H1 (cell line): Measurements from ENCODE around the gene TDRD15. TPM values are rescaled to one million over a fixed set of nuclear protein-coding genes. Genes with fewer than 3 reads are reported as not detected.

ENCODE experiments used
- CTCF ChIA-PET: fragments of 300-600 bp; sonication (Branson Sonifier 250); formaldehyde crosslinking; loops from one replicate; lab custom pipeline; 2021; ENCODE audit not compliant: partially characterized antibody; lab: Charles Lee
- POLR2A ChIA-PET: fragments of 300-600 bp; sonication (Branson Sonifier 250); formaldehyde crosslinking; loops from one replicate; lab custom pipeline; 2021; ENCODE audit warnings: inconsistent platforms; ENCODE audit not compliant: partially characterized antibody; lab: Charles Lee
- DNase-seq, 2 experiments: peaks; one replicate each; pipeline versions ENCODE4 v3.0.0 to v3.0.0-alpha.2; 2010 to 2022; ENCODE audit warnings: low spot score in 2 of 2, low read depth in 1 of 2, mixed read lengths in 1 of 2
- FAIRE-seq: peaks from 2 replicates; lab custom pipeline; 2011; peaks lifted over from hg19 to GRCh38; lab: Jason Lieb, UNC
- H2AFZ ChIP-seq: 2 replicates; pipeline ENCODE4 v1.8.1; 2012; ENCODE audit warnings: low read length, inconsistent platforms
- H2AK5ac ChIP-seq: 2 replicates; pipeline ENCODE4 v1.6.1; 2013; ENCODE audit warnings: low read depth, low read length
- H2BK120ac ChIP-seq: replicated peaks from 2 replicates; pipeline ENCODE3; 2013; ENCODE audit warnings: low read depth, low read length, inconsistent platforms
- H2BK12ac ChIP-seq: 2 replicates; pipeline ENCODE4 v1.6.1; 2013; ENCODE audit warnings: low read depth, low read length
- H2BK15ac ChIP-seq: 2 replicates; pipeline ENCODE4 v1.6.1; 2013; ENCODE audit warnings: low read length
- H2BK20ac ChIP-seq: 2 replicates; pipeline ENCODE4 v1.6.1; 2013; ENCODE audit warnings: low read length
- H2BK5ac ChIP-seq: 2 replicates; pipeline ENCODE4 v1.6.1; 2013; ENCODE audit warnings: low read depth, low read length
- H3K14ac ChIP-seq: 2 replicates; pipeline ENCODE4 v1.6.1; 2013; ENCODE audit warnings: inconsistent platforms; ENCODE audit not compliant: insufficient read length
- H3K18ac ChIP-seq: 2 replicates; pipeline ENCODE4 v1.6.1; 2013; ENCODE audit warnings: low read length; ENCODE audit errors: extremely low read depth
- H3K23ac ChIP-seq: 2 replicates; pipeline ENCODE4 v1.6.1; 2013; ENCODE audit warnings: inconsistent platforms; ENCODE audit not compliant: insufficient read length
- H3K23me2 ChIP-seq: 2 replicates; pipeline ENCODE4 v1.6.1; 2013; ENCODE audit warnings: low read depth, low read length
- H3K27ac ChIP-seq: 2 replicates; pipeline ENCODE4 v1.6.1; 2011; ENCODE audit warnings: low read depth, low read length, inconsistent platforms
- H3K27me3 ChIP-seq, 4 experiments: replicated peaks in 1 of 4; 1 replicate in 1 of 4; 2 replicates in 3 of 4; pipeline versions ENCODE4 v1.6.1 to v1.8.1; 2011 to 2013; ENCODE audit warnings: low read length in 3 of 4, mild to moderate bottlenecking in 3 of 4, inconsistent platforms in 2 of 4, mixed read lengths in 2 of 4, moderate library complexity in 1 of 4; ENCODE audit not compliant: control insufficient read depth in 3 of 4, insufficient read depth in 3 of 4; ENCODE audit errors: extremely low read depth in 1 of 4
- H3K36me3 ChIP-seq, 4 experiments: 2 replicates each; pipeline versions ENCODE4 v1.6.1 to v1.8.1; 2011 to 2013; ENCODE audit warnings: mild to moderate bottlenecking in 4 of 4, low read length in 3 of 4, moderate library complexity in 2 of 4, control low read depth in 1 of 4, inconsistent platforms in 1 of 4; ENCODE audit not compliant: insufficient read depth in 4 of 4, control insufficient read depth in 2 of 4
- H3K4ac ChIP-seq: replicated peaks from 2 replicates; pipeline ENCODE3; 2013; ENCODE audit warnings: low read length, low read depth, mixed read lengths, inconsistent platforms; ENCODE audit not compliant: insufficient read length
- H3K4me1 ChIP-seq, 4 experiments: replicated peaks in 1 of 4; 1 replicate in 1 of 4; 2 replicates in 3 of 4; pipeline versions ENCODE4 v1.6.1 to v1.8.1; 2011 to 2013; ENCODE audit warnings: low read length in 3 of 4, inconsistent platforms in 2 of 4, mixed read lengths in 1 of 4; ENCODE audit not compliant: insufficient read depth in 4 of 4, control insufficient read depth in 3 of 4
- H3K4me2 ChIP-seq, 2 experiments: 2 replicates each; pipeline versions ENCODE4 v1.6.1 to v1.8.1; 2011 to 2013; ENCODE audit warnings: low read depth in 2 of 2, low read length in 2 of 2, control low read depth in 1 of 2, inconsistent platforms in 1 of 2, mild to moderate bottlenecking in 1 of 2; ENCODE audit not compliant: insufficient read depth in 1 of 2
- H3K4me3 ChIP-seq, 4 experiments: fragments of 200-600, 300-600 bp in 1 of 4; sonication (generic), shearing (Covaris generic), sonication (Bioruptor Twin) in 1 of 4; 2 replicates each; pipeline versions ENCODE4 v1.5.1 to v1.8.1; 2011 to 2016; ENCODE audit warnings: low read length in 4 of 4, low read depth in 3 of 4, control low read depth in 2 of 4, inconsistent platforms in 2 of 4, mild to moderate bottlenecking in 2 of 4, mixed read lengths in 1 of 4, moderate library complexity in 1 of 4; ENCODE audit not compliant: insufficient read depth in 2 of 4; ENCODE audit errors: extremely low read depth in 1 of 4
- H3K56ac ChIP-seq: replicated peaks from 2 replicates; pipeline ENCODE3; 2013; ENCODE audit warnings: low read depth, mild to moderate bottlenecking, mixed read lengths, low read length, inconsistent platforms; ENCODE audit not compliant: insufficient read length
- H3K79me1 ChIP-seq: 2 replicates; pipeline ENCODE4 v1.6.1; 2013; ENCODE audit warnings: low read depth, low read length, control low read depth
- H3K79me2 ChIP-seq, 2 experiments: 2 replicates each; pipeline versions ENCODE4 v1.6.1 to v1.8.1; 2012 to 2013; ENCODE audit warnings: low read length in 2 of 2, mild to moderate bottlenecking in 2 of 2, inconsistent platforms in 1 of 2; ENCODE audit not compliant: insufficient read depth in 2 of 2, control insufficient read depth in 1 of 2
- H3K9ac ChIP-seq, 4 experiments: replicated peaks in 1 of 4; 1 replicate in 1 of 4; 2 replicates in 3 of 4; pipeline versions ENCODE4 v1.6.1 to v1.8.1; 2011 to 2013; ENCODE audit warnings: low read depth in 3 of 4, low read length in 3 of 4, control low read depth in 2 of 4, mild to moderate bottlenecking in 2 of 4, moderate library complexity in 2 of 4, inconsistent platforms in 1 of 4; ENCODE audit errors: extremely low read depth in 1 of 4
- H3K9me3 ChIP-seq, 2 experiments: 2 replicates each; pipeline versions ENCODE4 v1.6.1 to v1.8.1; 2012 to 2013; ENCODE audit warnings: mild to moderate bottlenecking in 2 of 2, moderate library complexity in 2 of 2, control low read depth in 1 of 2, inconsistent platforms in 1 of 2, low read depth in 1 of 2, low read length in 1 of 2, mixed read lengths in 1 of 2; ENCODE audit not compliant: insufficient read depth in 2 of 2
- H4K20me1 ChIP-seq, 2 experiments: replicated peaks in 1 of 2; 2 replicates each; pipeline versions ENCODE3 to v1.8.1; 2011 to 2013; ENCODE audit warnings: inconsistent platforms in 2 of 2, low read length in 2 of 2, mild to moderate bottlenecking in 1 of 2; ENCODE audit not compliant: insufficient read depth in 2 of 2, control insufficient read depth in 1 of 2
- H4K5ac ChIP-seq: 2 replicates; pipeline ENCODE4 v1.6.1; 2013; ENCODE audit warnings: low read length, low read depth, mixed read lengths, inconsistent platforms; ENCODE audit not compliant: insufficient read length
- H4K8ac ChIP-seq: 2 replicates; pipeline ENCODE4 v1.8.0; 2013; ENCODE audit warnings: mild to moderate bottlenecking, moderate library complexity, low read length, inconsistent platforms; ENCODE audit not compliant: insufficient read depth; ENCODE audit errors: extremely low read depth
- H4K91ac ChIP-seq: replicated peaks from 2 replicates; pipeline ENCODE3; 2013; ENCODE audit warnings: low read length, mixed read lengths, inconsistent platforms; ENCODE audit not compliant: insufficient read length
- BACH1 ChIP-seq: IDR thresholded peaks from 2 replicates; pipeline ENCODE4 v1.6.1; 2012; ENCODE audit warnings: low read length, improper control_type of control experiment
- CEBPB ChIP-seq: IDR thresholded peaks from 2 replicates; pipeline ENCODE4 v1.6.1; 2012; ENCODE audit warnings: low read depth, low read length
- CREB1 ChIP-seq: IDR thresholded peaks from 2 replicates; pipeline ENCODE4 v1.6.1; 2012; ENCODE audit warnings: inconsistent platforms
- EGR1 ChIP-seq: IDR thresholded peaks from 2 replicates; pipeline ENCODE4 v1.6.1; 2011; ENCODE audit warnings: low read depth, low read length, borderline replicate concordance
- GABPA ChIP-seq: IDR thresholded peaks from 2 replicates; pipeline ENCODE4 v1.6.1; 2011; ENCODE audit warnings: mild to moderate bottlenecking, low read length, moderate library complexity, borderline replicate concordance; ENCODE audit not compliant: insufficient read depth
- MAFK ChIP-seq: IDR thresholded peaks from 2 replicates; pipeline ENCODE4 v1.6.1; 2012; ENCODE audit warnings: low read depth, mild to moderate bottlenecking, improper control_type of control experiment, low read length
- POLR2A ChIP-seq, 2 experiments: IDR thresholded peaks; 1 replicate in 1 of 2; 2 replicates in 1 of 2; pipeline ENCODE4 v1.6.1; 2011; ENCODE audit warnings: low read depth in 2 of 2, low read length in 2 of 2, mild to moderate bottlenecking in 2 of 2; ENCODE audit errors: control extremely low read depth in 1 of 2
- RFX5 ChIP-seq: IDR thresholded peaks from 2 replicates; pipeline ENCODE4 v1.6.1; 2011; ENCODE audit warnings: low read depth, low read length, improper control_type of control experiment, borderline replicate concordance
- WGBS, 2 experiments: shearing (Covaris generic) in 1 of 2; methylation state at CpG; one replicate each; pipeline versions ENCODE4 v1.1.6 to v1.1.7; 2013 to 2015; ENCODE audit warnings: low lambda C conversion rate in 2 of 2, mixed read lengths in 2 of 2, inconsistent platforms in 1 of 2, low coverage in 1 of 2, missing lambda C conversion rate in 1 of 2; ENCODE audit not compliant: insufficient replicate concordance in 2 of 2, insufficient coverage in 1 of 2, insufficient read length in 1 of 2; ENCODE audit errors: extremely low coverage in 1 of 2, missing lambda C conversion rate in 1 of 2; 5-methylcytosine and 5-hydroxymethylcytosine counted together
- polyA plus RNA-seq, 7 experiments: library from polyadenylated mRNA; depleted of rRNA in 3 of 7; stranded (reverse) in 5 of 7; unstranded in 2 of 7; fragments of >200 nt in 5 of 7; fragments of 200-250 nt in 2 of 7; gene quantifications; 1 replicate in 5 of 7; 2 replicates in 1 of 7; 4 replicates in 1 of 7; pipeline versions ENCODE4 v1.2.1 to v1.2.3, GENCODE V29; 2011 to 2013; ENCODE audit warnings: missing spikeins in 2 of 7, mixed read lengths in 2 of 7
- total RNA-seq: library from RNA; stranded (reverse); fragmentation: NEBNext Ultra II Directional; extraction: Animal tissue kit (Norgen Biotek cat#: 25700); gene quantifications from 2 replicates; pipeline ENCODE4 v1.2.1, GENCODE V29; 2021
- TF ChIP-seq, protein P1 (sequence below): IDR thresholded peaks from 2 replicates; pipeline ENCODE4 v1.6.1; 2011; ENCODE audit warnings: low read depth, mild to moderate bottlenecking, low read length; ENCODE audit not compliant: insufficient read depth
- TF ChIP-seq, protein P2 (sequence below), 3 experiments: IDR thresholded peaks; 1 replicate in 2 of 3; 2 replicates in 1 of 3; pipeline versions ENCODE4 v1.5.1 to v1.6.1; 2011; ENCODE audit warnings: low read length in 3 of 3, mild to moderate bottlenecking in 3 of 3, inconsistent platforms in 2 of 3, low read depth in 1 of 3, moderate library complexity in 1 of 3; ENCODE audit not compliant: insufficient read depth in 1 of 3; ENCODE audit errors: control extremely low read depth in 1 of 3

The TDRD15 gene
- total and polyA plus RNA-seq, 2 of the 8 experiments (the other 6 are each of a cell fraction or from before 2014, with no cell fraction given), result not detected

DNA sequence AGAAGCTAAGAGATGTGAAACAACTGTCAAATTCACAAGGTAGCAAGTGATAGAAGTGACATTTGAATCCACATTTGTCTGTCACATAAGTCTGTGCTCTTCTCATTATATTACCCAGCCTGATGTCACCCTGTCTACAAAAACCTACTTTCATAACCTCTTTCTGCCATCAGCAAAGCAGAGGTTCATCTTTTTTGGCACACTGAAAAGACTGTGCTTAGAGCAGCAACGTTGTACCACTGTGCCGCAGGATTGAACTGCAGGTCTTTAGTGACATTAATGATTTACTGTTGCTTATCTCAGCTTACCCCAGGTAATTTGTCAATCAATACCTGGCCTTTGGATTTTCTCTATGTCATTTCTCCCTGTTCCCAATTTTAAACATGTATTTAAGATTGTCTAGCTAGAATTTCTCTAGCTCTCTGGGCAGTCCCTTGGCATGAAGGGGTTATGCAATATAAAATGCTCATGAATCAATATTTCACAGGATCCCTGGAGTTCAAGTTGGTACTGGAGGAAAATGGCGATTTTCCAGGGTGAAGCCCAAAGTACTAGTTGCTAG is 31.4 kb upstream of the TDRD15 start:
- no peak overlapping the region for H2BK20ac ChIP-seq
- no peak overlapping the region for H2BK12ac ChIP-seq
- no peak for DNase-seq
- H3K9ac ChIP-seq, result peak overlapping the region in 1 of 4 experiments; percentile 5; a peak in 1 of 7 replicates
- H4K20me1 ChIP-seq, result no peaks in the 10 kb centered on the region
- H3K27me3 ChIP-seq, result no peaks in the 10 kb centered on the region
- no peak overlapping the region for H3K4me2 ChIP-seq
- H3K23me2 ChIP-seq, result no peaks in the 10 kb centered on the region
- no peak overlapping the region for H3K27ac ChIP-seq
- no peak overlapping the region for H4K91ac ChIP-seq
- FAIRE-seq, result no peak
- H2AK5ac ChIP-seq, result no peak overlapping the region
- no peak overlapping the region for H3K18ac ChIP-seq
- no peak overlapping the region for H4K5ac ChIP-seq
- H4K8ac ChIP-seq, result no peak overlapping the region
- no peak overlapping the region for H3K23ac ChIP-seq
- H3K14ac ChIP-seq, result no peak overlapping the region
- no peaks in the 10 kb centered on the region for H3K36me3 ChIP-seq
- no peak overlapping the region for H2BK15ac ChIP-seq
- H3K9me3 ChIP-seq, result no peaks in the 10 kb centered on the region
- no peak overlapping the region for H2BK120ac ChIP-seq
- no peak overlapping the region for H3K4me3 ChIP-seq
- H2BK5ac ChIP-seq, result no peak overlapping the region
- ChIA-PET POLR2A (no interaction called here), CTCF (no interaction called here)
- H3K79me1 ChIP-seq, result no peaks in the 10 kb centered on the region
- H2AFZ ChIP-seq, result no peak overlapping the region
- H3K4ac ChIP-seq, result no peak overlapping the region
- no peak overlapping the region for H3K56ac ChIP-seq
- H3K79me2 ChIP-seq, result no peaks in the 10 kb centered on the region
- peaks cover 0 to under 1% (median 0%) of the 10 kb centered on the region in 4 experiments; a peak in 1 of 7 replicates for H3K4me1 ChIP-seq
- 90% methylated on average over 3 of the region's 3 CpGs; no CpG with 5 or more reads in 1 of the 2 experiments for WGBS, 2 experiments
- TF ChIP-seq POLR2A (IDR thresholded peaks at IDR 0.05; ENCODE audit: control extremely low read depth in 1 of 2, low read depth in 2 of 2, low read length in 2 of 2) (no peak), GABPA (no peak), MAFK (no peak), EGR1 (no peak), CEBPB (no peak), BACH1 (no peak), RFX5 (no peak), CREB1 (no peak)
- TF ChIP-seq, protein P1, sequence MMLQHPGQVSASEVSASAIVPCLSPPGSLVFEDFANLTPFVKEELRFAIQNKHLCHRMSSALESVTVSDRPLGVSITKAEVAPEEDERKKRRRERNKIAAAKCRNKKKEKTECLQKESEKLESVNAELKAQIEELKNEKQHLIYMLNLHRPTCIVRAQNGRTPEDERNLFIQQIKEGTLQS, result no peak
- TF ChIP-seq, protein P2, sequence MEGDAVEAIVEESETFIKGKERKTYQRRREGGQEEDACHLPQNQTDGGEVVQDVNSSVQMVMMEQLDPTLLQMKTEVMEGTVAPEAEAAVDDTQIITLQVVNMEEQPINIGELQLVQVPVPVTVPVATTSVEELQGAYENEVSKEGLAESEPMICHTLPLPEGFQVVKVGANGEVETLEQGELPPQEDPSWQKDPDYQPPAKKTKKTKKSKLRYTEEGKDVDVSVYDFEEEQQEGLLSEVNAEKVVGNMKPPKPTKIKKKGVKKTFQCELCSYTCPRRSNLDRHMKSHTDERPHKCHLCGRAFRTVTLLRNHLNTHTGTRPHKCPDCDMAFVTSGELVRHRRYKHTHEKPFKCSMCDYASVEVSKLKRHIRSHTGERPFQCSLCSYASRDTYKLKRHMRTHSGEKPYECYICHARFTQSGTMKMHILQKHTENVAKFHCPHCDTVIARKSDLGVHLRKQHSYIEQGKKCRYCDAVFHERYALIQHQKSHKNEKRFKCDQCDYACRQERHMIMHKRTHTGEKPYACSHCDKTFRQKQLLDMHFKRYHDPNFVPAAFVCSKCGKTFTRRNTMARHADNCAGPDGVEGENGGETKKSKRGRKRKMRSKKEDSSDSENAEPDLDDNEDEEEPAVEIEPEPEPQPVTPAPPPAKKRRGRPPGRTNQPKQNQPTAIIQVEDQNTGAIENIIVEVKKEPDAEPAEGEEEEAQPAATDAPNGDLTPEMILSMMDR (IDR thresholded peaks at IDR 0.05; ENCODE audit: control extremely low read depth in 1 of 3, insufficient read depth in 1 of 3, low read depth in 1 of 3, low read length in 3 of 3), result no peak
